NCI-H2227 (cell line): ENCODE data around the gene NEUROD4.
"Not testable (repeated sequence)": the region's sequence is repeated elsewhere in the genome, so short reads cannot be mapped to it uniquely, and the experiment has no call there.

Source experiments
- DNase-seq: peaks from one replicate; lab custom pipeline; 2025; ENCODE audit not compliant: unreplicated experiment; lab: John Stamatoyannopoulos, UW

NEUROD4 gene

GRCh38 chr12:55019784-55020183 lies at the start of gene NEUROD4:
Gene NEUROD4 (plus strand): TSS chr12:55019974. CDS start chr12:55026440, 6,466 bp downstream.
- no peak for DNase-seq

GRCh38 chr12:54970741-54971140 lies 49.0 kb upstream of the NEUROD4 start:
- no peak for DNase-seq

GRCh38 chr12:54973556-54973955 lies 46.2 kb upstream of the NEUROD4 start:
- no peak for DNase-seq

- DNase-seq: no peak
Observed at GRCh38 chr12:54974279-54974678, 45.5 kb upstream of the NEUROD4 start.

- no peak for DNase-seq
Observed at GRCh38 chr12:54975272-54975671, 44.5 kb upstream of the NEUROD4 start.

- no peak for DNase-seq
Observed at GRCh38 chr12:54975875-54976274, 43.9 kb upstream of the NEUROD4 start.

GRCh38 chr12:54977155-54977554 lies 42.6 kb upstream of the NEUROD4 start:
- no peak for DNase-seq

GRCh38 chr12:54977857-54978256 lies 41.9 kb upstream of the NEUROD4 start:
- DNase-seq: no peak

- DNase-seq: no peak
Observed at GRCh38 chr12:54980341-54980740, 39.4 kb upstream of the NEUROD4 start.

GRCh38 chr12:54981796-54982195 lies 38.0 kb upstream of the NEUROD4 start:
- no peak for DNase-seq

GRCh38 chr12:54983536-54984101 lies 36.2 kb upstream of the NEUROD4 start:
- no peak for DNase-seq

- no peak for DNase-seq
Observed at GRCh38 chr12:54984658-54985376, 35.0 kb upstream of the NEUROD4 start, which contains the start of gene TESPA1. Gene TESPA1 (minus strand): TSS chr12:54984762. CDS start chr12:54974562, 10,200 bp downstream.

- not testable (repeated sequence) for DNase-seq
Observed at GRCh38 chr12:54986773-54987172, 33.0 kb upstream of the NEUROD4 start.

GRCh38 chr12:54987611-54988231 lies 32.1 kb upstream of the NEUROD4 start:
- DNase-seq: no peak

GRCh38 chr12:54988402-54989054 lies 31.2 kb upstream of the NEUROD4 start:
- no peak for DNase-seq

GRCh38 chr12:54989829-54990228 lies 29.9 kb upstream of the NEUROD4 start:
- no peak for DNase-seq

- no peak for DNase-seq
Observed at GRCh38 chr12:54991161-54991990, 28.4 kb upstream of the NEUROD4 start.

- DNase-seq: no peak
Observed at GRCh38 chr12:54991991-54992375, 27.8 kb upstream of the NEUROD4 start.

- DNase-seq: peak; percentile 50
Observed at GRCh38 chr12:54993181-54993835, 26.5 kb upstream of the NEUROD4 start.

- no peak for DNase-seq
Observed at GRCh38 chr12:54996205-54996604, 23.6 kb upstream of the NEUROD4 start.
